IPS DF 4.7 (cell line): ENCODE measurements around the gene C5orf46.
"Not testable (repeated sequence)": the region's sequence is repeated elsewhere in the genome, so short reads cannot be mapped to it uniquely, and the experiment has no call there.

Experiments
- DNase-seq: peaks from one replicate; pipeline ENCODE4 v3.0.0-alpha.2; 2013; ENCODE audit warnings: low spot score; ENCODE audit errors: extremely low read depth

The C5orf46 gene

DNA sequence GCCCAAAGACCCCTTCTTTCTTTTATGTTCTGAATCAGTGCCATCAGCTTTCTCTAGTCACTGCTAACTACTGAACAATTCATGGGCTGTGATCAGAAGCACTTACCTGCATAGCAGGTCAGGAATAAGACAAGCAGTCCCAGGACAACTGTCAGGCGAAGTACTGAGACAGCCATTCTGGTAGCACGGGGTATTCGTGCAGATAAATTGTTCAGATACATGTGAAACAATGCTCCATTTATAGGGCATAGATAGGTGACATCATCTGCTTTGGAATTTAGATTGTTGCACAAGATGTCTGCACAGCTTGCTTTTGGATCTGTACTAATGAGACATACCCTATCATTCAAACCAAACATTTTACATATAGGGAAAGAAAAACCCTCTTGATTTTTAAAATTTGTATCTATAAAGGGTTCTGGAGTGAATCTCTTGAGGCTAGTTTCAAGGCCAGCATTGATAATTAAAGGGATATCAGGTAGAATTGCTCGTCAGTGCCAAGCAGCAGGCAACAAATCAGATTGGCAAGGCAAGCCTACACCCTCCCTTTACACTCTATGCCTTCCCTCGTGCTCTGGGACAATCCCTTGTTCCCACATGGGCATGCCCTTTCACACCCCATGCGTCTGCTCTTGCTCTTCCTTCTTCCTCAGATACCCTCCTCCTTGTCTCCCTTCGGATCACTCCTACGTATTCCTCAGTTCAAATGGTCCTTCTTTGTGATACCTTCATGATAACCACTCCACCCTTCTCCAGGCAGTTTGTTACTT, at the start of gene C5orf46:
C5orf46 (minus strand) TSS at position 213 of the 770 bp plus-strand sequence; CDS start at position 176, 37 bp downstream.
- no peak for DNase-seq

DNA sequence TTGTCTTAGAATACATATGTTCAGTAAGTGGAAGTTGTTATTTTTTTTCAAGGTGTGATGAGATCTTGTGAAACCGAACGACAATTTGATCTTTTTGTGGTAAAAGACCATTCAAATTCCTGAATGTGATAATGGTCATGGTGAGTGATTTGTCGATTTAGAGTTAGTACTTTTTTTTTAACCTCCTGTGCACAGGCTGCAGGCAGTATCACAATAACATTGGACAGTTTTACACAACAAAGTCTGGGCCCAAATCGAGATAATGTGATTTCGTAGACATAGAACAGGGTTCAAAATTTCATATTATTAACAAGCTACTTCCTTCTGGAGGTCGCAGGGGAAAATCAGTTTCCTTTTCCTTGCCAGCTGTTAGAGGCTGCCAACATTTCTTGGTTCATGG, 48.6 kb upstream of the C5orf46 start:
- DNase-seq, result no peak

DNA sequence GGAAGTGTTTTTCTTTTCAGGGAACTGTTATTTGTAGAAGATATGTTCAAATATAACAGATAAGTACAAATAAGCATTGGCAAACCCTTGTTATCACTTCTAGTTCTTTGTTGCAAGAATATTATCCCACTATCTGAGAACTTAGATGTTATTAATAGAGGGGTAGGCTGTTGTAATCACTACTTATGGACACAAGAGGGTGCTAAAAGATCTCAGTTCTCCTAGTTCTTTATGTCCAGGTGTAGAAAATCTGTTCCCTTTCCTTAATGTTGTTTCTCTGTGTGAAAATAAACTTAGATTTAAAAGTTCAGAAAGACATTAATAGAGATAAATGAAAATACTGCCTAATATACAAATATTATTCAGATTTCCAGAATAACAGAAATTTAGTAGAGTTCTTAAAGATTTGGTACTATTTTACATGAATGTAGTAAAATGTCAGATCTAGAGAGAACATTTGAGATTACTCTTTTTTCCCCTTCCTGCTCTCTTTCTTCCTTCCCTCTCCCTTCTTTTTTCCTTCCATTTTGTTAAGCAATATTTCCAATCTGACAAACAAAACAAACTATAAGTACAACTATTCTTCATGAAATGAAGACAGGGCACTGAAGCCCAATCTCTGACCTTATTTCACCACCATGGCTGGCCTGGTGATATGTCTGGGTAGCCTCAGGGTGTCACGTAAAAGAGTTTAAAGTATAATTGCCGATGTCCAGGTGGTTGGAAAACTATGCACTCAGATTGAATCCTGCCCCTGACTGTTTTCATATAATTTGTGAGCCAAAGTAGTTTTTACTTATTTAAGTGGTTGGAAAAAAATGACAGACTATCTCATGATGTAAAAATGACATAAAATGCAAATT, 43.6 kb upstream of the C5orf46 start:
- DNase-seq, result peak; percentile 25

DNA sequence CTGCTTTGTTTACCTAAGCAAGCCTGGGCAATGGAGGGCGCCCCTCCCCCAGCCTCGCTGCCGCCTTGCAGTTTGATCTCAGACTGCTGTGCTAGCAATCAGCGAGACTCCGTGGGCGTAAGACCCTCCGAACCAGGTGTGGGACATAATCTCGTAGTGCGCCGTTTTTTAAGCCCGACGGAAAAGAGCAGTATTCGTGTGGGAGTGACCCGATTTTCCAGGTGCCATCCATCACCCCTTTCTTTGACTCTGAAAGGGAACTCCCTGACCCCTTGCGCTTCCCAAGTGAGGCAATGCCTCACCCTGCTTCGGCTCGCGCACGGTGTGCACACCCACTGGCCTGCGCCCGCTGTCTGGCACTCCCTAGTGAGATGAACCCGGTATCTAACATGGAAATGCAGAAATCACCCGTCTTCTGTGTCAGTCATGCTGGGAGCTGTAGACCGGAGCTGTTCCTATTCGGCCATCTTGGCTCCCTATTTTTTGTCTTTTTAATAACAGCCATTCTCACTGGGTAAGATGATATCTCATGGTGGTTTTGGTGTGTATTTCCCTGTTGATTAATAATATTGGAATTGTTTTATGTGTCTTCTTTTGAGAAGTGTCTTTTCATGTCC, 40.4 kb upstream of the C5orf46 start:
- not testable (repeated sequence) for DNase-seq

DNA sequence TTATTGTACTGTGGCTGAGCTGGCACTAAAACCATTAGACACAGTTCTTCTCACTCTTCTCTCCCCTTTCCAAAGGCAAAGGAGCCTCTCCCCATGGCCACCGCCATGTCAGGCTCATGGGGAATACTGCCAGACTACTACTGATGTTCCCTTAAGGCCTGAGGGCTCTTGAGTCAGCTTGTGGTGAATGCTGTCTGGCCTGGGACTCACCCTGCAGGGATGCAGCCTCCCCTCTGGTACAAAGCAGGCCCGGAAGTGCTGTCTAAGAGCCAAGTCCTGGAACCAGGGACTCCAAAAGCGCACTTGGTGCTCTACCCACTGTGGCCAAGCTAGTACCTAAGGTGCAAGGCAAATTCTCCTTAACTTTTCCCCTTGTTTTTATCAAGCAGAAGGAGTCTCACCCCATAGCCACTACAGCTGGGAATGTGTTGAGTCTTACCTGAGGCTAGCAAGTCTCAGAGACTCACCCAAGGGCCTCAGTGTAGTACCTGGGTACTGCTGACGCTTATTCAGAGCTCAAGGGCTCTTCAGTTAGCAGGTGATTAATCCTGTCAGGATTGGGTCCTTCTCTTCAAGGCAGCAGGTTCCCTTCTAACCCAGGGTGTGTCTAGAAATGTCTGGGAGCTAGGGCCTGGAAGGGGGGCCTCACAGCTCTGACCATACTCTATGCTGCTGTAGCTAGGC, 33.2 kb upstream of the C5orf46 start:
- no peak for DNase-seq

DNA sequence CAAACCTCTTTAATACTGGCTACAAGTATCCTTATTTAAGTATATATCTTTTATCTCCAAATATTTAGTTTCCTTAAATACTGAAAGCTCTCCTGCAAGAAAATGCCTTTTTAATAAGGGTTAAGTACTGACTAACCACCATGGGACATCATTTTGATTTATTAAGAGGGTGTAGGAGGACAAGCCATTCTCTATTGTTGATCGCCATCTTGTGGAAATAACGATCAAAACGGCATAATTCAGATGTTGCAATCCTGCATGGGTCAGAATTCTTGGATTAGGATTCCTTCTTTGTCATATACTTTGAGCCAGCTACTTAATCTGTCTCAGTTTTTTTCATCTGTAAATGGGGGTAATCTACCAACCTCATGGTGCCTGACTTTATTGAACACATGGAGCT, 28.7 kb upstream of the C5orf46 start:
- peak; percentile 51 for DNase-seq

DNA sequence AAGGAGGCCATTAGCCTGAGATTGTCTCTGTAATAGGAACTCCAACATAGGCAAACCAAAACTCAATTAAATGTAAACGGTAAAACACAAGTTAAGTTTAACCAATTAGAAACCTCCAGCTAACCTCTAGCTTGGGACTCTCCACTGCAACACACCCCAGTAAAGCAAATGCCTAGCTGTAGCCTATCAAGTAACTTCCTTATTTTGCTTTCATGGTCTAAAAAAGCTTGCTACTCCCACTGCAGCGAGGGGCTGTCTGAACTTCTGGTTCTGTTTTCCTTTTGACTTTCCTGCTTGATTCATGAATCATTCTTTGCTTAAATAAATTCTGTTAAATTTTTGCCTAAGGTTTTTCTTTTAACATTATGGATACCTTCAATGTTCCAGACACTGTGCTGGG, 24.4 kb upstream of the C5orf46 start:
- no peak for DNase-seq

DNA sequence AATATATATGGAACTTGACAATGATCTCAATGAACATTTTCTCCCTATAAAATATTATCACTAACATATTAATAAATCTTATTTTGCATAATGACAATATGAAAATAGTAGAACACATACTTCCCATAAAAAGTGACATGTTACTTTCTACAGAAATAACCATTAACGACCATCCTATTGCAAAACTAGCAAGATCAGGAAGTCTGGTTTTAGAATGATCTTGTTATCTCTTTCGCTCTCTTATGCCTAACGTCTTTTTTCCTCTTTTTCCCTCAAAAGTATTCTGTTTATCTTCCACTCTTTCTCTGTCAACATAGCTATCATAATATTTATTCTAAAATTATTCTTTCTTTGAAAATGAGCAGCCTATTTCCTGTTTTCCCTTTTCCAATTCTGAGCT, 21.6 kb upstream of the C5orf46 start:
- no peak for DNase-seq

DNA sequence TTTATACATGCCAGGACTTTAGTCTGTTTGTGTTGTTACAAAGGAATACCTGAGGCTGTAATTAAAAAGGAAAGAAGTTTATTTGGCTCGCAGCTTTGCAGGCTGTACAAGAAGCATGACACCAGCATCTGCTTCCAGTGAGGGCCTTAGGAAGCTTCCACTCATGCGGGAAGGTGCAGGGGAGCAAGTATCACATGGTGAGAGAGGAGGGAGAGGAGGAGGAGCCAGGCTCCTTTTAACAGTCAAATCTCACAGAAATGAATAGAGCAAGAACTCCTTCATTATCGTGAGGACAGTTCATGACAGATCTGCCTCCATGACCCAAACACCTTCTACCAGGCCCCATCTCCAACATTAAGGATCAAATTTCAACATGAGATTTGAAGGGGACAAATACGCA, 18.7 kb upstream of the C5orf46 start:
- DNase-seq, result no peak

DNA sequence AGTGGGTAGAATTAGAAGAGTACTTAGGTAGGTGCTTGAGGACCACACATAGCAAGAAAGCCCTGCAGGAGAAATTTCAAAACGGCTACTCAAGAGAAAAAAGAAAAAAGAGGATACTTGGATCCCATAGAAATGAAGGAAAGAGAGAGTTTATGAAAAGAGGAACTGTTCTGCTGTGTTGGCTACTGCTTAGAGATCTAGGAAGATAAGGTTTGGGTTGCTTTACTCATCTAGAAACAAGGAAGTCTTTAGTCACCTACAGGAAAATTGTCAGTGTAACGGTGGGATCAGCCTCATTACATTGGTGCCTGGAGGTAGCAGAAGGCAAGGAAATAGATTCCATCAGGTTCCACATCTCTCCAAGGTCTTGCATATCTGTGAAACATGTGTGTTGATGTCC, 14.8 kb upstream of the C5orf46 start:
- no peak for DNase-seq

DNA sequence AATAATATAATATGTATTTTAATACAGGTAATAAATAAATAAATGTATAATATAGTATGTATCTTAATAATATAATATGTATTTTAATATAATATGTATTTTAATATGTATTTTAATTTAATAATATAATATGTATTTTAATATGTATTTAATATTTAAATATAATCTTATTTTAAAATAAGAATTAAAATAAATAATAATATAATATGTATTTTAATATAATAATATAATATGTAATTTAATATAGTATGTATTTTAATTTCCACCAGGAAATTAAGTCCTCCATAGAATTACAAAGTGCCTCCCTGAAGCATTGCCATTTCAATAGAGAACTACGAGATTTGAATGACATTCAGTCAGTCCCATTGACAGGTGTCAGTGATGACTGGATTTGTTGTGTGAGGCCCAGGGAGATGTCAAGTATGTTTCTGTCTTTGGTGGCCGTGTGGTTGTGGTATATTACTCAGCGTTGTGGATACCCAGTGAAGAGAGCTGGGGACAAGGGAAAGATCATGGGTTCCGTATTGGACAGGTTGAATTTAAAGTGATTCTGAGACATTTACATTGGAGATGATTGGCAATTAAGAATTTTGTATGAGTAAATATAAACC, 14.2 kb upstream of the C5orf46 start:
- DNase-seq, result no peak

DNA sequence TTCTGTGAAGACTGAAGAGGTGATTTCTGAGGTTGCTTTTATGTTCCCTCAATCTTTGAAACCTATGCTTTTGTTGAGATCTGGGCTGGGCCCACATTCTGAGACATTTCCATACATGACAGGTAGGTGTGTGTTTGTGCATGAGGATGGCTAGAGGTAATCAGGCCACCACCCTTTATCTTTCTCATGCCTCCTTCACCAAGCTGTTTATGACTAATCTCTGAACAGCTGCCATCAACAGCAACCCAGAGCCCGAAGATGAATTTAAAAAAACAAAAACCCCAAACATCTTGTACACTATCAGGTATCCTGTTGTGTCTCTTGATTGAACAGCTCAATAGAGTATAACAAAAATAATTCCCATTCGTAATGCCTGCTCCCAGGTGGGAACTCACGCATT, 12.6 kb upstream of the C5orf46 start:
- DNase-seq, result no peak

DNA sequence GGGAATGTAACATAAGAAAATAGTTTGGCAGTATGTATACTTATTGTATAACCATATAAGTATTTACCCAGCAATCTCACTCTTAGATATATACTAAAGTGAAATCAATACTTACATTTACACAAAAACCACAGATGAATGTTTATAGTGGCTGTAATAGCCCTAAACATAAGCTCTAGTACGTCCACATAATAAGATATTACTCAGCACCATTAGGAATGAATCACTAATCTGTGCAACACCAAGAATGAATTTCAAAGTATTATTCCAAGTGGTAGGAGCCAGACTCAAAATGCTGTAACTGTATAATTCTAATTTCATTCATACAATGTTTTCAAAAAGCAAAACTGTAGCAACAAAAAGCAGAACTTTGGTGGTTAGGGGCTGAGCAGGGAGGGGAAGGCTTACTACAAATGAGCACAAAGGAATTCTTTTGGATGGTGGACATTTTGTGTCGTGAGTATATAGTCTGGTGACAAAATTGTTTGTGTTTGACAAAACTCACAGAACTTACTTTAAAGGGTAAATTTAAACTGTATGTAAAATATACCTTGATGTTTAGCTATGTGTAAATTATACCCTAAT, 11.9 kb upstream of the C5orf46 start:
- no peak for DNase-seq

DNA sequence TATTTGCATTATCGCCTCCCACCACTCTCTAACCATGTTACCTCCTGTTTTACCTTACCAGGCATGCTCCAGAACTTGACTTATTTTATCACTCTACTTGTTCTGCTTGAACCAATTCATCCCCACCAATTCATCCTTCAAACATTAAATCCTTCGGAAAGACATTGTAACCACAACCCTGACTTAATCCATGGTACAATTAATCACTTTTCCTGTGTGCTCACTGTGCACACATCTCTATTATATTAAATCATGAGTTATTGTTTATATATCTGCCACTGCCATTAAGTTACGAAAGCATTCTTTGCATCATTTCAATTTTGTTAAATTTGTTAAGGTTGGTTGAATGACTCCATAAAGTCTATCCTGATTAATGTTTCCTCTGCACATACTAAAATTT, 7.4 kb upstream of the C5orf46 start:
- DNase-seq, result no peak

DNA sequence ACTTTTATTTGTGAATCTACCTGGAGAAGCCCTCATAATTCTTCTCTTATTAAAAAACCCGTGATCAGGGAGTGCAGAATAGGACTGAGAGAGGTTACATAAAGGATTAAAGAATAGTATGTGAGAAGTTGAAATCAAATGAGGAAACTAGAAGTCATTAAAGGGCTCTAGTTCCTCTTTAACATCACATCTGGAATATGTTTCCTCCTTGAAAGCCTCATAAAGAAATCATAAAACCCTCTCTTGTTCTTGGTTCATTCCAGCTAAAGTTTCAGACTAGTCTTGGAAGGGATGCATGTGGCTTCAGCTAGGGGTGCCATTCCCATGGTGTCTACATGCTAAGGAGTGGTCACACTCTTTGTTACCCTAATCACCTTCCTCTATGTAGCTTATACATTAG, 5.7 kb upstream of the C5orf46 start:
- DNase-seq, result no peak

DNA sequence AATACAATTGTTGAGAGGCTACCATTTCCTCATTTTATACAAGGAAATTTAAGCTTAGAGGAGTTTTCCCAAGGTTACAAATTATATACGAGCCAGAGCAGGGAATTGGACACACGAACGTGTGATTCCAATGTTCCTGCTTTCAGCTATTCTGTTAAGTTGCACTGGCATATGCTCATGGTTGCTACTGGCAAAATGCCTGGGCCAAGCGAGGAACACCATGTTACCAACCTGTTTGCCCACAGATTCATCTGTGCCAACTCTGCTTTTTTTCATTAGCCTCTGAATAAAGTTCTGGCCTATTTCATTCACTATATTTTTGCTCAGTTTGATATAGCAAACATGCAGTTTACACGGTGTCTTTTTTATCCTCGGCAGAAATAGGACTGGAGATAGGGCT, 5.1 kb upstream of the C5orf46 start:
- no peak for DNase-seq

DNA sequence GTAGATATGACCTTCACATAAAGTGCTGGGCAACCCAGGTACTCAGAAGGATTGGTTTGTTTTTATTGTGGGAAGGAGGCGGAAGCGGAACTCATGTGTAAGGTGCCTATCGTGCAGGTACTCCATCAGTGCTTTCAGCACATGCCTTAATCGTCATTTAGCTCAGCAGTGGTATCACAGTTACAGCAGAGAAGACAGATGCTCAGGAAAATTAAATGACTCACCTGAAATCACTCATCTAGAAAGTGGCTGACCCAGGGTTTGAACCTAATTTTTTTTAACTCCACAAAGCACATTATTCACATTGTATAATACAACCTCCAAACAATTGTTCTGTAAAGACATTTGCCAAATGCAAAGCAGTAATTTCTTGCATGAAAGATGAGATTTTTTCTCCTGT, 2.2 kb downstream of the C5orf46 start:
- DNase-seq, result no peak

DNA sequence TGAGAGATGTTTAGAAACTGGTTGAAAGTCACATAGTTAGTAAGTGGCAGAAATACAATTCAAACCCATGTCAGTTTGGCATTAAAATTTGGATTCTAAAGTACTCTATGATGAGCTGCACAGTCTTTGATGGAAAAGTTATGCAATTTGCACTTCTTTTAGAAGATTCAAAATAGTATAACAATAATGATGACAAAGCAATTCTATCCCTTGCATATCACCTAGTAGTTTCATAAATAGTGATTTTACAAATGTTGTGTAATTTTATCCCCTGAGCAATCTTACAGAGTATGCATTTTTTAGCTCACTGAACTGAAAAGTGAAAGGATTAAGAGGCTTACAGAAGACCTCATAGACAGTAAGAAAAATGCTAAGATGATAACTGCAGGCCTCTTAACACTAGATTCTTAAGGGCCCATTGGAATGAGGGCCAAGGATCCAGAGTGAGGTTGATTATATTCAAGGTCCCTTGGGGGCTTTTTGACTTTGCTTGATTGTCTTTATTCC, 3.7 kb downstream of the C5orf46 start:
- no peak for DNase-seq

DNA sequence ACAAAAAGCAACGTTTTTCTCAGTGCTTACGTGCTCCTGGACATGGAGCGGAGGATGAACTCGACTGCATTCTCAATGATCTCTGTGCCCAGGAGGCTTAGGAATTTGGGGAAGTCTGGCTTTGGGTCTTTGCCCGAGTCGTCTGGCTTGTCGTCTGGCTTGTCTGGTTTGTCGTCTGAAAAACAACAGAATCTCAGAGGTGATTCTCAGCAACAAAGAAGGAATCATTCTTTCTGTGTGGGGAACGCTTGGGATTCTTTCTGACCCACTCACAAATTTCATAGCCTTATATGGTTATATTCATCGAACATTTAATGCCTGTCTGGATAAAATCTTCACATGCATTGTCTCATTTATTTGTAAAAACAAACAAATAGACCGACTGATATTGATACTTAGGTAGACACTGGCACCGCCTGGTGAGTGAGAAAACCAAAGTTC, 4.7 kb downstream of the C5orf46 start:
- DNase-seq, result no peak

DNA sequence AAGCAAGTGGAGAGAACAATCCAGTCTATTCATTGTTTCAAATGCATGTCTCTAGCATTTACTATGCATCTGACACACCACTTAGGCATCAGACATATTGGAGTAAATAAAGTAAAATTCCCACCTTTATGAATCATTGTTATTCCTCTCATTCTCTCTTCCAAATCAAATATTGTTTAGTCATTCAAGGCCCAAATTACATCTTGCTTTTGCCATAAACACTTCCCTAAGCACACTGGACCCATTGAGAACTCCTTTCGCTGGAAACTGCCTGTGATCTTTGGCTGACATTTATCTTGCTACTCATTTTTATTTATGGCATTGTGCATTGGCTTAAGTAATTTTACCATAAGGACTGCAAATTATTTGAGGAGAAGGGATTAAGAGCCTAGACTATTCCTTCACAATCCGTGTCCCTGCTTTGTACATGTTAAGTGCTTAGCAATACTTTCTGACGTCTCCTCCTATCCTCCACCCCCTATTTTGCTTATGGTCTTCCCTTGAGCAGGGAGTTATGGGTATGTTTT, 7.4 kb downstream of the C5orf46 start:
- DNase-seq, result no peak
